DOHH2 (cell line): Measurements from ENCODE around the gene TP53I11.

Experiments used
- H3F3A ChIP-seq: fragments of 200-600 bp; sonication (generic), shearing (Covaris generic); 2 replicates; pipeline ENCODE4 v1.6.0; 2016; ENCODE audit warnings: antibody characterized with exemption, mild to moderate bottlenecking; ENCODE audit not compliant: control insufficient read depth, insufficient read depth
- H3K27ac ChIP-seq: fragments of 200-600 bp; sonication (generic); 2 replicates; pipeline ENCODE4 v1.5.1; 2014; ENCODE audit warnings: low read depth, mild to moderate bottlenecking, low read length, moderate library complexity
- H3K27me3 ChIP-seq: fragments of 200-600 bp; sonication (generic); 2 replicates; pipeline ENCODE4 v1.6.1; 2014; ENCODE audit warnings: mild to moderate bottlenecking, low read length, mixed read lengths; ENCODE audit not compliant: control insufficient read depth
- H3K36me3 ChIP-seq: fragments of 200-600 bp; sonication (generic); 2 replicates; pipeline ENCODE4 v1.6.1; 2014; ENCODE audit warnings: mild to moderate bottlenecking, low read length, moderate library complexity, mixed read lengths; ENCODE audit not compliant: control insufficient read depth
- H3K4me1 ChIP-seq: fragments of 200-600 bp; sonication (generic); 2 replicates; pipeline ENCODE4 v1.6.1; 2014; ENCODE audit warnings: mild to moderate bottlenecking, low read length, mixed read lengths; ENCODE audit not compliant: control insufficient read depth
- H3K4me2 ChIP-seq: fragments of 200-600 bp; sonication (generic); 2 replicates; pipeline ENCODE4 v1.6.0; 2014; ENCODE audit warnings: mild to moderate bottlenecking, low read length, moderate library complexity
- H3K4me3 ChIP-seq: fragments of 200-600 bp; sonication (generic); 2 replicates; pipeline ENCODE4 v1.5.1; 2014; ENCODE audit warnings: mild to moderate bottlenecking, low read length, mixed read lengths
- H3K79me2 ChIP-seq: fragments of 200-600 bp; sonication (generic); 2 replicates; pipeline ENCODE4 v1.6.1; 2014; ENCODE audit warnings: mild to moderate bottlenecking, low read length, mixed read lengths; ENCODE audit not compliant: control insufficient read depth
- H3K9me2 ChIP-seq: fragments of 200-600 bp; sonication (generic); replicated peaks from 2 replicates; pipeline ENCODE4 v1.6.1; 2014; ENCODE audit warnings: mild to moderate bottlenecking, low read length, mixed read lengths; ENCODE audit not compliant: control insufficient read depth
- H3K9me3 ChIP-seq: fragments of 200-600 bp; sonication (generic); 2 replicates; pipeline ENCODE4 v1.6.1; 2014; ENCODE audit warnings: antibody characterized with exemption, low read length, mixed read lengths; ENCODE audit not compliant: control insufficient read depth, insufficient read depth
- H4K20me1 ChIP-seq: fragments of 200-600 bp; sonication (generic); 2 replicates; pipeline ENCODE4 v1.6.0; 2014; ENCODE audit warnings: low read depth, mild to moderate bottlenecking, antibody characterized with exemption, low read length, moderate library complexity; ENCODE audit not compliant: control insufficient read depth, insufficient read depth
- EZH2phosphoT487 ChIP-seq: fragments of 200-600 bp; sonication (generic); IDR thresholded peaks from 2 replicates; pipeline ENCODE4 v1.6.1; 2017; ENCODE audit warnings: borderline replicate concordance, mild to moderate bottlenecking, antibody characterized with exemption, low read length, moderate library complexity, mixed read lengths
- TF ChIP-seq, protein P1 (sequence below): fragments of 200-600 bp; sonication (generic); IDR thresholded peaks from one replicate; pipeline ENCODE4 v1.5.1; 2014; ENCODE audit warnings: antibody characterized with exemption, mild to moderate bottlenecking, low read depth, low read length; ENCODE audit not compliant: poor library complexity, severe bottlenecking

The TP53I11 gene

DNA sequence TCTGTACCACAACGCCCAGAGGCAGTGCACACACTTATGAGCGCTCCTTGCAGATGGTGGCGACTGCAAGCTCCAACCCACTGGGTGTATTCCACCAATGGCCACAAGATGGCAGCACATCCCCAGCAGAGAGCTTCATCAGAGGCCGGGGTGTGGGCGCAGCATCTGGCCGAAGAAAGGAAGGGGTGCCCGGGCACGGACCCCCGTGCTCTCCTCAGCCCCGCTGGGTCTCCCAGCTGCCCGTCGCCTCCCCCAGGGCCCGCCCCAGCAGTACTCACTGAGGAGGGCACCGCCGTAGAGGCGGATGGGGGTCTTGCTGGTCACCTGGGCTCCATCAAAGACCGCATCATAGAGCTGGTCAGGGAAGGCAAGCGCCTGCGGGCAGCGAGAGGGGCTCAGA, 14.2 kb downstream of the TP53I11 start:
- no peaks in the 10 kb centered on the region for H3K27me3 ChIP-seq
- no peaks in the 10 kb centered on the region for H3K9me2 ChIP-seq
- H3K36me3 ChIP-seq, result no peaks in the 10 kb centered on the region
- no peak overlapping the region for H3K4me2 ChIP-seq
- H3K4me1 ChIP-seq, result peaks cover 3% of the 10 kb centered on the region
- H3K4me3 ChIP-seq, result no peak overlapping the region
- H4K20me1 ChIP-seq, result no peaks in the 10 kb centered on the region
- no peaks in the 10 kb centered on the region for H3K9me3 ChIP-seq
- H3K79me2 ChIP-seq, result no peaks in the 10 kb centered on the region
- H3K27ac ChIP-seq, result no peak overlapping the region
- H3F3A ChIP-seq, result peaks cover 8% of the 10 kb centered on the region
- no peak for TF ChIP-seq EZH2phosphoT487
- TF ChIP-seq, protein P1, sequence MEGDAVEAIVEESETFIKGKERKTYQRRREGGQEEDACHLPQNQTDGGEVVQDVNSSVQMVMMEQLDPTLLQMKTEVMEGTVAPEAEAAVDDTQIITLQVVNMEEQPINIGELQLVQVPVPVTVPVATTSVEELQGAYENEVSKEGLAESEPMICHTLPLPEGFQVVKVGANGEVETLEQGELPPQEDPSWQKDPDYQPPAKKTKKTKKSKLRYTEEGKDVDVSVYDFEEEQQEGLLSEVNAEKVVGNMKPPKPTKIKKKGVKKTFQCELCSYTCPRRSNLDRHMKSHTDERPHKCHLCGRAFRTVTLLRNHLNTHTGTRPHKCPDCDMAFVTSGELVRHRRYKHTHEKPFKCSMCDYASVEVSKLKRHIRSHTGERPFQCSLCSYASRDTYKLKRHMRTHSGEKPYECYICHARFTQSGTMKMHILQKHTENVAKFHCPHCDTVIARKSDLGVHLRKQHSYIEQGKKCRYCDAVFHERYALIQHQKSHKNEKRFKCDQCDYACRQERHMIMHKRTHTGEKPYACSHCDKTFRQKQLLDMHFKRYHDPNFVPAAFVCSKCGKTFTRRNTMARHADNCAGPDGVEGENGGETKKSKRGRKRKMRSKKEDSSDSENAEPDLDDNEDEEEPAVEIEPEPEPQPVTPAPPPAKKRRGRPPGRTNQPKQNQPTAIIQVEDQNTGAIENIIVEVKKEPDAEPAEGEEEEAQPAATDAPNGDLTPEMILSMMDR, result peak; percentile 88

DNA sequence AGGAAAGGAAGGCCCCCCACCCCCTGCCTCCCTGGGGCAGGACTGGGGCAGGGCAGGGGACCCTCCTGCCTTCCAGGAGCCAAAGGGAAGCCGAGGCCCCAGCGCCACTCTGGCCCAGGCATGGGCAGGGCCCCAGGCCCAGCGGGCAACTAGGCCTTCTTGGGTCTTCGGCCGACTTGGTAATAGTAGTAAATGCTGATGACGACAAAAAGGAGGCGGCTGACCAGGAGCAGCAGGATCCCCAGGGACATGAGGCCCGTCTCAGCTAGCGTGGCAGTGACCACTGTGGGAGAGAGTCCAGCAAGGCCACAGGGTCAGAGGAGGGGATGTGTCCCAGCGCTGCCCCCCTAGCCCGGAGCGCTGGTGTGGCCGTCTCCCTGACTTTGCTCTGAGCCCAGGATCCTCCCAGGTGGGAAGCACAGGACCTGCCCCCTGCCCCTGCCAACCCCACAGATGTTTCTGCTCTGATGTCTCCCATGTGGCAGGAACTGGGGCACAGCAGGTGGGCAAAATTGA, 15.9 kb downstream of the TP53I11 start:
- Histone ChIP-seq H3K36me3 (no peaks in the 10 kb centered on the region), H3K4me2 (no peak overlapping the region), H3K9me3 (no peaks in the 10 kb centered on the region), H3K9me2 (no peaks in the 10 kb centered on the region), H3K4me3 (no peak overlapping the region), H3K4me1 (no peaks in the 10 kb centered on the region), H3F3A (no peaks in the 10 kb centered on the region), H3K79me2 (no peaks in the 10 kb centered on the region), H3K27me3 (0 out of 2 replicates have a peak, but pooled peaks cover under 1% of the 10 kb centered on the region), H3K27ac (no peak overlapping the region), H4K20me1 (no peaks in the 10 kb centered on the region)
- TF ChIP-seq, protein P1, result no peak
- TF ChIP-seq EZH2phosphoT487, result no peak

DNA sequence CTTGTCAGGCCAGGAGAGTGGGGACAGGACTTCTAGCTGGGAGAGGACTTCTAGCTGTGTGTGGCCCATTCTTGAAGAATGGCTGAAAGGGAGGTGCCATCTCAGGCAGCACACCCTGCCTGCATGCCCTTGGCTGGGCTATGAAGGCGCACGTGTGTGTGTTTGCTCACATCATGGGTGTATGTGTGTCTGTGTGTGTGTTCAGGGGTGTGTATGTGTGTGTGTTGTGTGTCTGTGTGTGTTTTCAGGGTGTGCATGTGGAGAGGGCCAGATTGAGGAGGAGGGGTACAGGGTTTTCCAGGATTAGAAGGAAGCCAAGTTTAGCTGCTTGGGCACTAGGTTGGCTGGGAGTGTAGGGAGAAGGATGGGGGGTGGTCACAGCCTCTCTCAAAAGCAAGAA, 16.6 kb downstream of the TP53I11 start:
- 0 out of 2 replicates have a peak, but pooled peaks cover 3% of the 10 kb centered on the region for H3K27me3 ChIP-seq
- H3K27ac ChIP-seq, result no peak overlapping the region
- H3K4me1 ChIP-seq, result no peaks in the 10 kb centered on the region
- no peaks in the 10 kb centered on the region for H3K79me2 ChIP-seq
- TF ChIP-seq, protein P1, result no peak
- no peak for TF ChIP-seq EZH2phosphoT487
- H4K20me1 ChIP-seq, result no peaks in the 10 kb centered on the region
- no peaks in the 10 kb centered on the region for H3K36me3 ChIP-seq
- H3K4me3 ChIP-seq, result no peak overlapping the region
- no peaks in the 10 kb centered on the region for H3K9me2 ChIP-seq
- no peaks in the 10 kb centered on the region for H3K9me3 ChIP-seq
- no peaks in the 10 kb centered on the region for H3F3A ChIP-seq
- no peak overlapping the region for H3K4me2 ChIP-seq

DNA sequence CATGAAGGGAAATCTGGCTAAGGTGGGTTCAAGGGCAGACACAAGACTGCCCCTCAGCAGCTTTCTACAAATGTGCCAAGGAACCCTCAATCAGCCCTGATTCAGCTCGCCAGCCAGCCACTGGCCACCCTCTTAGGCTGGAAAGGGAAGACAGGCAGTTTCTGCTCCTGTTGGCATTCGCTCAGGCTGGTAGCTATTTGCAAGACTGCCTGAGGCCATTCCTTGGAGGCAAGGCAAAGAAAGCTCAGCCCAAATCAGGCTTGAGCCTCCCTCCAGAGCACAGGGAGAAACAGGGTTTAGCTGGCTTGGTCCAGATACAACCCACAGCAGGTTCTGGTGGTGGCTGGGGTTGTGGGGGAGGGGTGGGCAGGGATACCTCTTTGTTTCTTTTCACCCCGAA, 19.2 kb downstream of the TP53I11 start:
- 0 out of 2 replicates have a peak, but pooled peaks cover 7% of the 10 kb centered on the region for H3K27me3 ChIP-seq
- H3K9me3 ChIP-seq, result no peaks in the 10 kb centered on the region
- H3K9me2 ChIP-seq, result no peaks in the 10 kb centered on the region
- H3K4me2 ChIP-seq, result no peak overlapping the region
- no peak overlapping the region for H3K27ac ChIP-seq
- no peaks in the 10 kb centered on the region for H3F3A ChIP-seq
- no peaks in the 10 kb centered on the region for H3K36me3 ChIP-seq
- TF ChIP-seq EZH2phosphoT487, result no peak
- TF ChIP-seq, protein P1, result no peak
- H3K79me2 ChIP-seq, result no peaks in the 10 kb centered on the region
- no peaks in the 10 kb centered on the region for H3K4me1 ChIP-seq
- no peak overlapping the region for H3K4me3 ChIP-seq
- H4K20me1 ChIP-seq, result peaks cover 2% of the 10 kb centered on the region; the same call in 1 of the 2 replicates
